ENCODE results near the gene FAM9A. TPM values are rescaled to one million over a fixed set of nuclear protein-coding genes. Genes with fewer than 3 reads are reported as not detected.

The FAM9A gene
- total RNA-seq, 1 donor from 2014 or later, result not detected

GRCh38 chrX:8815460-8816065 is 14.4 kb upstream of the FAM9A start:
- no peaks in the 10 kb centered on the region for H3K36me3 ChIP-seq (ENCODE audit: control insufficient read depth, insufficient read depth, low read length)
- no peak overlapping the region for H3K4me3 ChIP-seq (ENCODE audit: low read depth, low read length)
- TF ChIP-seq CTCF (IDR thresholded peaks at IDR 0.05; ENCODE audit: insufficient read depth, low read length, poor library complexity, severe bottlenecking), result peak; percentile 80
- H3K27me3 ChIP-seq (ENCODE audit: control insufficient read depth, insufficient read depth, low read length), result no peaks in the 10 kb centered on the region
- no peak for DNase-seq (ENCODE audit: low read depth)

- H3K36me3 ChIP-seq (ENCODE audit: control insufficient read depth, insufficient read depth, low read length), result no peaks in the 10 kb centered on the region
- no peak for DNase-seq (ENCODE audit: low read depth)
- TF ChIP-seq CTCF (IDR thresholded peaks at IDR 0.05; ENCODE audit: insufficient read depth, low read length, poor library complexity, severe bottlenecking), result no peak
- no peaks in the 10 kb centered on the region for H3K27me3 ChIP-seq (ENCODE audit: control insufficient read depth, insufficient read depth, low read length)
- H3K4me3 ChIP-seq (ENCODE audit: low read depth, low read length), result no peak overlapping the region
Observed at GRCh38 chrX:8813036-8813435, 11.9 kb upstream of the FAM9A start.

GRCh38 chrX:8811611-8812010 is 10.4 kb upstream of the FAM9A start:
- no peak for DNase-seq (ENCODE audit: low read depth)
- H3K27me3 ChIP-seq (ENCODE audit: control insufficient read depth, insufficient read depth, low read length), result no peaks in the 10 kb centered on the region
- TF ChIP-seq CTCF (IDR thresholded peaks at IDR 0.05; ENCODE audit: insufficient read depth, low read length, poor library complexity, severe bottlenecking), result no peak
- H3K4me3 ChIP-seq (ENCODE audit: low read depth, low read length), result no peak overlapping the region
- H3K36me3 ChIP-seq (ENCODE audit: control insufficient read depth, insufficient read depth, low read length), result no peaks in the 10 kb centered on the region

GRCh38 chrX:8808661-8809060 is 7.5 kb upstream of the FAM9A start:
- no peaks in the 10 kb centered on the region for H3K27me3 ChIP-seq (ENCODE audit: control insufficient read depth, insufficient read depth, low read length)
- no peak for DNase-seq (ENCODE audit: low read depth)
- no peaks in the 10 kb centered on the region for H3K36me3 ChIP-seq (ENCODE audit: control insufficient read depth, insufficient read depth, low read length)
- no peak overlapping the region for H3K4me3 ChIP-seq (ENCODE audit: low read depth, low read length)
- no peak for TF ChIP-seq CTCF (IDR thresholded peaks at IDR 0.05; ENCODE audit: insufficient read depth, low read length, poor library complexity, severe bottlenecking)

- no peaks in the 10 kb centered on the region for H3K27me3 ChIP-seq (ENCODE audit: control insufficient read depth, insufficient read depth, low read length)
- no peak for DNase-seq (ENCODE audit: low read depth)
Observed at GRCh38 chrX:8805974-8806373, 4.8 kb upstream of the FAM9A start.

More at GRCh38 chrX:8805974-8806373, 4.8 kb upstream of the FAM9A start:
- H3K36me3 ChIP-seq (ENCODE audit: control insufficient read depth, insufficient read depth, low read length), result no peaks in the 10 kb centered on the region
- no peak for TF ChIP-seq CTCF (IDR thresholded peaks at IDR 0.05; ENCODE audit: insufficient read depth, low read length, poor library complexity, severe bottlenecking)
- no peak overlapping the region for H3K4me3 ChIP-seq (ENCODE audit: low read depth, low read length)
